A549 (cell line): ENCODE data around the gene SORBS1. TPM values are rescaled to one million over a fixed set of nuclear protein-coding genes. Genes with fewer than 3 reads are reported as not detected.

Source experiments
- ATAC-seq, 2 experiments: fragments of 200-7000 bp in 1 of 2; fragments of >200 bp in 1 of 2; cut with Nextera tagmentation in 1 of 2; cut with Tn5 transposase in 1 of 2; 3 replicates each; pipeline versions ENCODE4 v1.8.0 to v1.9.1; 2018 to 2020; ENCODE audit warnings: mild to moderate bottlenecking in 1 of 2, moderate library complexity in 1 of 2
- CTCF ChIA-PET: fragments of 300-600 bp; sonication (Branson Sonifier 250); formaldehyde crosslinking; extraction: SDS; loops from one replicate; lab custom pipeline; 2021; ENCODE audit warnings: antibody characterized with exemption, inconsistent platforms; lab: Yijun Ruan, JAX
- POLR2A ChIA-PET: fragments of 350-600 bp; formaldehyde crosslinking; extraction: SDS; loops from one replicate; lab custom pipeline; 2021; ENCODE audit warnings: antibody characterized with exemption, inconsistent platforms; lab: Yijun Ruan, JAX
- DNase-seq, 2 experiments: peaks; one replicate each; pipeline versions ENCODE4 v3.0.0 to v3.0.0-alpha.2; 2011 to 2016; ENCODE audit warnings: low read depth in 1 of 2, low spot score in 1 of 2
- FAIRE-seq: peaks from 2 replicates; lab custom pipeline; 2011; peaks lifted over from hg19 to GRCh38; lab: Jason Lieb, UNC
- H3K27ac ChIP-seq, 2 experiments: fragments of >200 bp; sonication (Bioruptor Twin); formaldehyde crosslinking; 3 replicates each; pipeline ENCODE4 v1.5.1; 2016 to 2017
- H3K4me1 ChIP-seq: fragments of >200 bp; sonication (Bioruptor Twin); formaldehyde crosslinking; 3 replicates; pipeline ENCODE4 v1.6.1; 2016
- H3K4me2 ChIP-seq: fragments of >200 bp; sonication (Bioruptor Twin); formaldehyde crosslinking; 3 replicates; pipeline ENCODE4 v1.6.1; 2016
- H3K4me3 ChIP-seq: fragments of >200 bp; sonication (Bioruptor Twin); formaldehyde crosslinking; 3 replicates; pipeline ENCODE4 v1.5.1; 2016
- H3K9me3 ChIP-seq: fragments of >200 bp; sonication (Bioruptor Twin); formaldehyde crosslinking; 3 replicates; pipeline ENCODE4 v1.6.1; 2016
- ATOH8 ChIP-seq: fragments of 250-450 bp; sonication (Bioruptor Pico); IDR thresholded peaks from 2 replicates; pipeline ENCODE4 v1.5.0; 2020; ENCODE audit warnings: low read depth, mild to moderate bottlenecking, moderate library complexity
- CBX8 ChIP-seq: fragments of 200-600 bp; sonication (generic); IDR thresholded peaks from 2 replicates; pipeline ENCODE4 v1.6.1; 2016
- CHD4 ChIP-seq: fragments of 200-600 bp; sonication (generic); IDR thresholded peaks from 2 replicates; pipeline ENCODE4 v1.6.1; 2016; ENCODE audit warnings: antibody characterized with exemption, mild to moderate bottlenecking, borderline replicate concordance
- CTCF ChIP-seq: fragments of >200 bp; sonication (Bioruptor Twin); formaldehyde crosslinking; IDR thresholded peaks from 3 replicates; pipeline ENCODE4 v1.5.1; 2016
- EHF ChIP-seq: fragments of 250-450 bp; sonication (Bioruptor Pico); IDR thresholded peaks from 2 replicates; pipeline ENCODE4 v1.5.0; 2020; ENCODE audit warnings: mild to moderate bottlenecking
- FOSB ChIP-seq: fragments of 250-450 bp; sonication (Bioruptor Pico); IDR thresholded peaks from 2 replicates; pipeline ENCODE4 v1.5.0; 2020; ENCODE audit warnings: mild to moderate bottlenecking, moderate library complexity
- GATA3 ChIP-seq: IDR thresholded peaks from 2 replicates; pipeline ENCODE4 v1.6.1; 2012; ENCODE audit warnings: borderline replicate concordance
- HOXA7 ChIP-seq: fragments of 250-450 bp; sonication (Bioruptor Pico); IDR thresholded peaks from 2 replicates; pipeline ENCODE4 v1.5.0; 2020; ENCODE audit warnings: mild to moderate bottlenecking, moderate library complexity
- MAX ChIP-seq: IDR thresholded peaks from 2 replicates; pipeline ENCODE4 v1.6.1; 2012
- NFE2L2 ChIP-seq: fragments of 150-350 bp; conservative IDR thresholded peaks from 2 replicates; pipeline ENCODE4 v1.6.1; 2014; ENCODE audit warnings: low read length
- NPAS2 ChIP-seq: fragments of 250-450 bp; sonication (Bioruptor Pico); IDR thresholded peaks from 2 replicates; pipeline ENCODE4 v1.8.0; 2022; ENCODE audit warnings: mild to moderate bottlenecking, moderate library complexity, borderline replicate concordance
- NR3C1 ChIP-seq: fragments of >200 bp; sonication (Bioruptor Twin); formaldehyde crosslinking; IDR thresholded peaks from 3 replicates; pipeline ENCODE4 v1.6.1; 2017
- POLR2A ChIP-seq: IDR thresholded peaks from 2 replicates; pipeline ENCODE4 v1.6.1; 2012; ENCODE audit warnings: mild to moderate bottlenecking, low read length
- REST ChIP-seq: fragments of 200-600 bp; sonication (generic); IDR thresholded peaks from 2 replicates; pipeline ENCODE4 v1.6.1; 2016; ENCODE audit warnings: antibody characterized with exemption, mild to moderate bottlenecking, moderate library complexity
- ZFP36 ChIP-seq: fragments of 450-650 bp; IDR thresholded peaks from 2 replicates; pipeline ENCODE4 v1.6.1; 2014; ENCODE audit warnings: borderline replicate concordance; ENCODE audit not compliant: partially characterized antibody
- ZSCAN20 ChIP-seq: fragments of 250-450 bp; sonication (Bioruptor Pico); IDR thresholded peaks from 2 replicates; pipeline ENCODE4 v1.8.0; 2022; ENCODE audit warnings: mild to moderate bottlenecking, moderate library complexity
- WGBS: methylation state at CpG from one replicate; pipeline ENCODE4 v1.1.6; 2017; ENCODE audit errors: missing lambda C conversion rate; 5-methylcytosine and 5-hydroxymethylcytosine counted together
- polyA plus RNA-seq, 4 experiments: library from polyadenylated mRNA; depleted of rRNA in 3 of 4; stranded (reverse); fragments of >200 nt; fragmentation: RNase III in 1 of 4; extraction: RNeasy Plus Mini Kit Qiagen cat#74134 plus additional on column Dnase treatment in 1 of 4; gene quantifications; 2 replicates in 3 of 4; 3 replicates in 1 of 4; pipeline ENCODE4 v1.2.3, GENCODE V29; 2011 to 2017

Gene SORBS1
- polyA plus RNA-seq, 2 of the 4 experiments (the other 2 are of a cell fraction): 0.39 to 0.80 TPM

GRCh38 chr10:95536894-95537541 is 24.2 kb downstream of the SORBS1 start (continued):
- TF ChIP-seq MAX (no peak), GATA3 (no peak), CTCF (no peak), EHF (no peak), CHD4 (no peak)

GRCh38 chr10:95536017-95536416 is 25.2 kb downstream of the SORBS1 start:
- 89% methylated on average over 8 of the region's 8 CpGs for WGBS
- DNase-seq (no peak), FAIRE-seq (no peak), ATAC-seq (no peak)
- Histone ChIP-seq H3K9me3 (no peaks in the 10 kb centered on the region), H3K4me1 (no peaks in the 10 kb centered on the region), H3K4me2 (no peak overlapping the region), H3K27ac (no peak overlapping the region), H3K4me3 (no peak overlapping the region)
- POLR2A ChIA-PET: no interaction called here
- TF ChIP-seq NFE2L2: no peak
- TF ChIP-seq ZSCAN20 (CRISPR knock-in tag): no peak
- no peak for TF ChIP-seq ATOH8 (CRISPR knock-in tag)
- no peak for TF ChIP-seq FOSB (CRISPR knock-in tag)
- no peak for TF ChIP-seq NR3C1
- TF ChIP-seq HOXA7 (CRISPR knock-in tag): no peak
- TF ChIP-seq GATA3: no peak
- TF ChIP-seq REST: no peak
- no peak for TF ChIP-seq NPAS2 (CRISPR knock-in tag)
- no peak for TF ChIP-seq ZFP36
- CTCF ChIA-PET: no interaction called here

- no peak overlapping the region for H3K27ac ChIP-seq
- FAIRE-seq (no peak), ATAC-seq (no peak)
- TF ChIP-seq FOSB (CRISPR knock-in tag) (no peak), POLR2A (no peak), CBX8 (no peak), ATOH8 (CRISPR knock-in tag) (no peak), REST (no peak)
- TF ChIP-seq, all 56 proteins: peak for 0
- Histone ChIP-seq H3K4me1 (no peaks in the 10 kb centered on the region), H3K9me3 (no peaks in the 10 kb centered on the region), H3K4me3 (no peak overlapping the region), H3K4me2 (no peak overlapping the region)
- 64% methylated on average over 2 of the region's 2 CpGs for WGBS
- ChIA-PET CTCF (no interaction called here), POLR2A (no interaction called here)
- DNase-seq: no peak
These were observed 25.6 kb downstream of the SORBS1 start for GRCh38 chr10:95535526-95535925.
